GM23248 (cell line): Measurements from ENCODE around the gene LRRC45.

ENCODE experiments used
- EZH2 ChIP-seq: fragments of 200-600 bp; sonication (generic); IDR thresholded peaks from 2 replicates; pipeline ENCODE4 v1.6.1; 2018; ENCODE audit warnings: antibody characterized with exemption, mild to moderate bottlenecking; ENCODE audit not compliant: insufficient read depth, poor library complexity, severe bottlenecking
- EZH2phosphoT487 ChIP-seq: fragments of 200-600 bp; sonication (generic); IDR thresholded peaks from 2 replicates; pipeline ENCODE4 v1.6.1; 2018; ENCODE audit warnings: antibody characterized with exemption, moderate library complexity, mild to moderate bottlenecking, low read depth; ENCODE audit not compliant: insufficient read depth

DNA sequence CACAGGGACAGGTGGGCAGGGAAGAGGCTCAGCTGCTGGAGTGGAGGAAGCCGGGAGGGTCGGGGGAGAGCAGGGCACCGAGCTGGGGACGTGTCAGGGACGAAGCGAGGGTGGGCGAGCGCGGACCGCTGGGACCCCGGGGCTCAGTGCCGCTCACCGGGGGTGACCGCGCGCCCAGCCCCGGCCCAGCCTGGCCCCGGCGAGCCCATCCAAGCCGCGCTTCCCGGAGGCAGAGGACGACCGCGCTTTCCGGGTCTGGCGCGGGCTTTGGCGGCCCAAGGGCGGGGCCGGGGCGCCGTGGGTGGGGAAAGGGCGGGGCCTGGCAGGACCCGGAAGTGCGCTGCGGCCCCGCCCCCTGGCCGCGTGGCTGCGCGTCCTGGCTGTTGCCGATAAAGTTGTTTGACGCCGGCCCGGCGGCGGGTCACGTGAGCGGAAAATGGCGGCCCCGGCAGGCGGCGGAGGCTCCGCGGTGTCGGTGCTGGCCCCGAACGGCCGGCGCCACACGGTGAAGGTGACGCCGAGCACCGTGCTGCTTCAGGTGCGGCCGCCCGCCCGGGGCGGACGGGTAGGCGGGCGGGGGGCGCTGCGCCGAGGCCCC is 45.8 kb upstream of the LRRC45 start, which contains the start of gene ASPSCR1:
- TF ChIP-seq EZH2, result no peak
- no peak for TF ChIP-seq EZH2phosphoT487
